NCI-H2171 (cell line): Measurements from ENCODE around the gene PEAR1.

ENCODE experiments used
- DNase-seq: peaks from one replicate; lab custom pipeline; 2025; lab: John Stamatoyannopoulos, UW

PEAR1 gene

DNA sequence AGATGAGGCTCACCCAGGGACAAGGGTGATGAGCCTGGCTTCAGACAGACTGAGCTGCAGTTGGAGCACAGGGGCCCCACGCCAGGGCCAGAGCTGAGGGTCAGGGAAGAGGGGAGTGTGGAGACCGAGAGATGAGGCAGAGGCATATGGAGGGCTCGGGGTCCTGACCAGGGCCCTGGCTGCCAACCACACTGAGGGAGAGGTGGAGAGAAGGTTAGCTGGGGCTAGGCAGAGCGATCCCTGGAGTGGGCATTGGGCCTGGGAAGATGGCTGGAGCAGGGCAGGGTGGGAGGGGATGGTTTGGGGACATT is 8.0 kb downstream of the PEAR1 start:
- no peak for DNase-seq

DNA sequence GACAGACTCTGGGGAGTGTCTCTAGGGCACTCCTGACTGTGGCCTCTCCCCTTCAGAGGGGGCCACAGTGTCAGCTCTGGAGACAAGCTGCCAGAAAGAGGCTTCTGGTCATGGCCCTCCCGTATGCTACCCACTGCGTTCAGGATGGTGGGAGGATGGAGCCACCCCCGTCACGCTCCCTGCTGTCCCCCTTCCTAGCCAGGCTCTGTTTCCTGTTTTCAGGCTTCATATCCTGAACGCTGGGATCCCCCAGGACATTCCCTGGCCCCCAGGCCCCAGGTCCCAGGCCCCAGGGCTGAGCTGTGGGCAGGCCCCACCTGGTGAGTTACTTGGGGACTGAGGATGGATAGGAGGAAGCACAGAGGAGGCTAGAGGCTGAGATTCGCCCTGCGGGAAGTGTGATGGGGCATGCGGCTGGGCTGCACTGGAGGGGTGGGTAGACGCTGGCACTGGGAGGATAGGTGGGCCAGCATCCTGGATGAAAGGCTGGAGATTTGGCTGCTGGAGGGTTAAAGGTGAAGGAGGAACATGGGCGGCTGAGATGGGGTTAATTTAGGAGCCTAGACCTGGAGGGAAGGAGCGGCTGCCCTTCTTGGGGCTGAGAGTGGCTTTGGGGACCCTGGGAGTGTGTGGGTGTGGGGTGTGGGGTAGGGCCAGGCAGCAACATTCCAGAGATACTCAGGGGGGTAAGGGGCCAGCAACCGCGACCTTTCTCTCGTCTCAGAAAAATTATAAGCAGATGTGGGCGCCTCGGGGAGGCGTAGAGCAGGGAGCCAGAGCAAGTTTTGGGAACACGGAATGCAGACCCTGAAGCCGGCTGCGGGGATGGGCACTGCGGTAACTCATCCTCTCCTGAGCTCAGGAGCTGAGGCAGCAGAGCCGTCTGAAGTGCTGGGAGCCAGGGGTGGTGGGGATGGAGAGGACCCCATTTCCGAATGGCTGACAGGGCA is 8.7 kb downstream of the PEAR1 start:
- no peak for DNase-seq

- no peak for DNase-seq
Observed at GRCh38 chr1:156903328-156904091, 10.0 kb downstream of the PEAR1 start.

- DNase-seq: no peak
Observed at GRCh38 chr1:156904187-156904959, 10.9 kb downstream of the PEAR1 start.

- DNase-seq: no peak
Observed at GRCh38 chr1:156905176-156905575, 11.7 kb downstream of the PEAR1 start.

DNA sequence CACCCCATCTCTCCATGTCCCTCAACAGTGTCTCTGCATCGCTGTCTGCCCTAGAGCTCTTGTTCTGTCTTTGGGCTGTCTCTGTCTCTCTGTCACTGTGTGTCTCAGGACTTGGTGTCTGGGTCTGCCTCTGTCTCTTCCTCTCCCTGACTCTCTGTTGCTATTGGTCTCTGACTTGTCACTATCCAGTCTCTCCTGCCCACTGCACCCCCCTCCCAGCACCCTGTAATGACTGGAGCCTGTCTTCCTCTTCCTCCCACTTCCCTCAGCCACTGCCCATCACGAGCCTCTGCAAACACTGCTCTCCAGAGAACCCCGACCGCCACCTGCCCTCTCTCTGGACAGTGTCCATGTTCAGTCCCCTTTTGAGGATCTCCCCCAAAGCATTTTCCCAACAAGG is 12.1 kb downstream of the PEAR1 start:
- no peak for DNase-seq

GRCh38 chr1:156906206-156906906 is 12.8 kb downstream of the PEAR1 start:
- no peak for DNase-seq

GRCh38 chr1:156908541-156908940 is 15.0 kb downstream of the PEAR1 start:
- DNase-seq: no peak

- DNase-seq: no peak
Observed at GRCh38 chr1:156908955-156909354, 15.4 kb downstream of the PEAR1 start.

DNA sequence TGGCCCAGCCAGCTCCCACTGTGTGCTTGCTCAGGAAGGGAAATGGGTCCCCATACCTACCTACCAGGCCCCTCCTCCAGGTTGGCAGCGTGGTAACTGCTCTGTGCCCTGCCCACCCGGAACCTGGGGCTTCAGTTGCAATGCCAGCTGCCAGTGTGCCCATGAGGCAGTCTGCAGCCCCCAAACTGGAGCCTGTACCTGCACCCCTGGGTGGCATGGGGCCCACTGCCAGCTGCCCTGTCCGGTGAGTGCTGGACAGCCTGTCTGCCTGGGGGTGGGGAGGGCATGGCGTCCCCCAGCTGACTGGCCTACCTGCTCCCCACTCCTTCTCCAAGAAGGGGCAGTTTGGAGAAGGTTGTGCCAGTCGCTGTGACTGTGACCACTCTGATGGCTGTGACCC is 16.2 kb downstream of the PEAR1 start:
- DNase-seq: no peak

DNA sequence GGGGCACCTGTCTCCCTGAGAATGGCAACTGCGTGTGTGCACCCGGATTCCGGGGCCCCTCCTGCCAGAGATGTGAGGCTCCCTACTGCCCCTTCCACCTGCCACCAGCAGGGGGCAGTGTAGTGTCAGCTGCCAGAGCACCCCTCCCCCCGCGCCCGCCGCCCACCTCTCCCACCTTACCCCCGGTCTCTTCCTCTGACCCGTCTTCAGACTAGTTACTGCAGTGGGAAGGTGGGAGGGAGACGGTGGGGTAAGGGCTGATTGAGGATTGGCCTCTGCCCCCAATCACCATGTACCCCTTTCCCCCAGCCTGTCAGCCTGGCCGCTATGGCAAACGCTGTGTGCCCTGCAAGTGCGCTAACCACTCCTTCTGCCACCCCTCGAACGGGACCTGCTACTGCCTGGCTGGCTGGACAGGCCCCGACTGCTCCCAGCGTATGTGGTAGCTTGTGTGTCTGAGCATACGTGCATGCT is 16.8 kb downstream of the PEAR1 start:
- no peak for DNase-seq

- DNase-seq: no peak
Observed at GRCh38 chr1:156911577-156912298, 18.2 kb downstream of the PEAR1 start.

DNA sequence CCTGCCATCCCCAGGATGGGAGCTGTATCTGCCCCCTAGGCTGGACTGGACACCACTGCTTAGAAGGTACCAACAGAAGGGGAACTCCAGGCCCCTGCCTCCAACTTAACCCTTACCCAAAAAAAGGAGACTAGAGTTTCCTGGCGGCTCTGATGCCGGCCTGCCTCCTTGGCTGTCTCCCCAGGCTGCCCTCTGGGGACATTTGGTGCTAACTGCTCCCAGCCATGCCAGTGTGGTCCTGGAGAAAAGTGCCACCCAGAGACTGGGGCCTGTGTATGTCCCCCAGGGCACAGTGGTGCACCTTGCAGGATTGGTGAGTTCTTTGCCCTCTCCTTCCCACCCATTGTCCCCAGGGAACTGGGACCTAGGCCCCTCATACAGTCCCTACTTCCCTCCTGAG is 18.8 kb downstream of the PEAR1 start:
- no peak for DNase-seq

DNA sequence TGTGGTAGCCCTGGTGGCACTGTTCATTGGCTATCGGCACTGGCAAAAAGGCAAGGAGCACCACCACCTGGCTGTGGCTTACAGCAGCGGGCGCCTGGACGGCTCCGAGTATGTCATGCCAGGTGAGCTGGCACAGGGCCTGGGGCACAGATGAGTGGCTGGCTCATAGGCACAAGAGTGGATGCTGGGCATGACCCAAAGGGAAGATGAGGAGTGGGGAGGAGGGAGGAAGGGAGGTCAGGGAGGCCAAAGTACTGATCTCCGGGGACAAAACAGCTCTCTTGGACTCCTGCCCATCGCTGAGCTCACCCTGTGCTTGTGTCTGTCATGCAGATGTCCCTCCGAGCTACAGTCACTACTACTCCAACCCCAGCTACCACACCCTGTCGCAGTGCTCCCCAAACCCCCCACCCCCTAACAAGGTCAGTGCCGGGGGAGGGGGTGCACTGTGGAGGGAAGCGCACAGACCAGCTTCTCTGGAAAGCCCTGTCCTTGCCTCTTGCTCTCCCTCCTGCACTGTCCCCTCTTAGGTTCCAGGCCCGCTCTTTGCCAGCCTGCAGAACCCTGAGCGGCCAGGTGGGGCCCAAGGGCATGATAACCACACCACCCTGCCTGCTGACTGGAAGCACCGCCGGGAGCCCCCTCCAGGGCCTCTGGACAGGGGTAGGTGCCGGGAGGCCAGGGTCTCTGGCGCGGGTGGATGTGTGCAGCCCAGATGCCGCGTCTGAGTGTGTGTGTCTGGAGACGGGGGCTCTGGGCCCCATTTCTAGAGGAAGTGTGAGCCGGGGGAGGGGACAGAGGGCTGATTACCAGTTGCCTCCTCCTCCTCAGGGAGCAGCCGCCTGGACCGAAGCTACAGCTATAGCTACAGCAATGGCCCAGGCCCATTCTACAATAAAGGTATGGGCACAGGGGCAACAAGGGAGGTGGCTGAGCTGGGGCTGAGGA is 19.6 kb downstream of the PEAR1 start:
- DNase-seq: no peak

DNA sequence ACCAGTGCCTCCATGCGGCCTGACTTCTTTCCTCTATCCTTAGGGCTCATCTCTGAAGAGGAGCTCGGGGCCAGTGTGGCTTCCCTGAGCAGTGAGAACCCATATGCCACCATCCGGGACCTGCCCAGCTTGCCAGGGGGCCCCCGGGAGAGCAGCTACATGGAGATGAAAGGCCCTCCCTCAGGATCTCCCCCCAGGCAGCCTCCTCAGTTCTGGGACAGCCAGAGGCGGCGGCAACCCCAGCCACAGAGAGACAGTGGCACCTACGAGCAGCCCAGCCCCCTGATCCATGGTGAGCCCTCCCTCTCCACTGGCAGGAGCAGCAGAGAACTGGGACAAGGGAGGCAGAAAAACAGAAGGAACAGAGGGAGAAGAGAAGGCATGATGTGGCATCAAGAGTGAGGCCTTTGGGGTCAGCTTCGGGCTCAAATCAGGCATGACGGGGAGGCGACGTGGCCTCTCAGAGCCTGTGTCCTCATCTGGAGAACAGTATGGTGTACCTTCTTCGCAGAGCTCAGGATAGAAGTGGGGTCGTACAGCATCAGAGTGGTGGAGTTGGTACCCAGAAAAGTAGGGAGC is 20.4 kb downstream of the PEAR1 start:
- no peak for DNase-seq

DNA sequence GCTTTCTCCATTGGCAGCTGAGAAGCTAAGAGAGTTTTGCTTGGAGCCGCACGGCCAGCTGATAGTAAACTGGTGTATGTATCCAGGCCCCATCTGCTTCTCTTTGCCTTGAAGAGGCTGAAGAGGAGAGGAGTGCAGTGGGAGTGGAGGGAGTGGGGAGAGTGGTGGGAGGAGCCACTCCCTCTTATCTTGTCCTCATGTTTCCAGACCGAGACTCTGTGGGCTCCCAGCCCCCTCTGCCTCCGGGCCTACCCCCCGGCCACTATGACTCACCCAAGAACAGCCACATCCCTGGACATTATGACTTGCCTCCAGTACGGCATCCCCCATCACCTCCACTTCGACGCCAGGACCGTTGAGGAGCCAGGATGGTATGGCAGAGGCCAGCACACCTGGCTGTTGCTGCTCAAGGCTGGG is 20.9 kb downstream of the PEAR1 start:
- DNase-seq: no peak

DNA sequence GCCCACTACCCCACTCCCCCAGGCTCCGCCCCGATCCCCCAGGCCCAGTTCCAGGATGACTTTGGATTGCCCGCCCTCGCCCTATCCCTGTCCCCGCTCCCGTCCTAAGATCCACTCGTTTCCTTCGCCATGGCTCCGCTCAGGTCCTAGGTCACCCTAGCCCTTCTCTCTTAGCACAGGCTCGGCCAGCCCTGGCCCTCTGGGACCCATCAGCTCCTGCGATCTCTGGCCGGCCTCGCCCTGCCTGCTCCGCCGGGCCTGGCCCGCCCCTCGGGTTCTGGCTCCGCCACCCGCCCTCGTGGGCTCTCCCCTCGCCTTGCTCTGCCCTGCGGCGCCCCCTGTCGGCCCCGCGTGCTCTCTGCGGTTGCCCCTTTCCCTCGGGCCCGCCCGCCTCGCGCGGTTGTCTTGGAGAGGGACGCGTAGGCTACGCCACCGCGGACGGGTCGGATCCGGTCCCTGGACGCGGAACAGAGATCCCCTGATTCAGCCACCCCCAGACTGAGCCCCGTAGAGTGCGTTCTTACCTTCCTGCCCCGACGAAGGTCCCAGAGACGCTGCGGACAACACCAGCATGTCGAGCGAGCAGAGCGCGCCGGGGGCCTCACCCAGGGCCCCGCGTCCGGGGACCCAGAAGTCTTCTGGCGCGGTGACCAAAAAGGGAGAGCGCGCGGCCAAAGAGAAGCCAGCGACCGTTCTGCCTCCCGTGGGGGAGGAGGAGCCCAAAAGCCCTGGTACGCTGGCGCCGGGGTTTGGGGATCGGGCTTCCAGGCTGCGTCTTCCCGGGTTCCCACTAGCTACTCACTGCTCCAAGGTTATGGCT is 26.9 kb downstream of the PEAR1 start, which contains the start of gene LRRC71:
Gene LRRC71, plus strand, starts transcription at position 400 of the 820 bp plus-strand sequence. Its CDS starts 172 bp downstream, at position 572.
- no peak for DNase-seq

DNA sequence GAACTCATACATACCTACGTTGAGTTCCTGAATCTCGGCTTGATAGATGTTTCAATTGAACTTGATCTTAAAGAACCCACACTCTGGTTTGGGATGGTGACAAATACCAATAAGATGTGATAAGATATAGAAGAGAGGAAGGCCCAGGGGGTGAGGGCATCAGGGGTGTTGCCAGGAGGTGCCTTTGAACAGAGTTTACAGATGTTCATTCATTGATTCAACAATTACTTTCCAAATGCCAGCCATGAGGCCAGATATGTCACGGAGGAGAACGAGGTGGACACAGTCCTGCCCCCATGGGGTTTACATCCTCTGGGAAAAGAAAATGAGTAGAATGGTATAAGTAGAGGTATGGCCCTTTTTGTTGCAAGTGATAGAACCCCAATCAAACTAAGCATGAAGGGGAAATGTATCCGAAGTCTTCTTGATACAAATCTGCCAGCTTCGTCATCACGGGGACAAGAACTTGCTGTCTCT is 27.6 kb downstream of the PEAR1 start:
- DNase-seq: no peak
